ENCODE measurements around the gene KRTAP5-11.
"Not testable (repeated sequence)": the region's sequence is repeated elsewhere in the genome, so short reads cannot be mapped to it uniquely, and the experiment has no call there.

DNA sequence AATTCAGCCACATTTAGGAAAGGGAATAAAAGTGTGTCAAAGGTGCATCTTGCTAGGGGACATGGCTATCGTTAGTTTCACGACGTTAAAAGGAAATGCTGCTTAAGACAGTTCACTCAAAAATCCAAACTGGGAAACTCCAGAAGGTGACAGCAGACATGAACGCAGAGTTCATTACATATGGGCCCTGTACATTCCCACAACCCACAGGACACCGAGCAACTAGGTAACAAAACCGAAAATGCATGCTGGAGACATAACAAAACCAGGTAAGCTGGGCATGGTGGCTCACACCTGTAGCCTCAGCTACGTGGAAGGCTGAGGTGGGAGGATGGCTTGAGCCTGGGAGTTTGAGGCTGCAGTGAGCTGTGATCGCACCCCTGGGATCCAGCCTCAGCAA, 15.0 kb downstream of the KRTAP5-11 start:
- TF ChIP-seq, protein P1, sequence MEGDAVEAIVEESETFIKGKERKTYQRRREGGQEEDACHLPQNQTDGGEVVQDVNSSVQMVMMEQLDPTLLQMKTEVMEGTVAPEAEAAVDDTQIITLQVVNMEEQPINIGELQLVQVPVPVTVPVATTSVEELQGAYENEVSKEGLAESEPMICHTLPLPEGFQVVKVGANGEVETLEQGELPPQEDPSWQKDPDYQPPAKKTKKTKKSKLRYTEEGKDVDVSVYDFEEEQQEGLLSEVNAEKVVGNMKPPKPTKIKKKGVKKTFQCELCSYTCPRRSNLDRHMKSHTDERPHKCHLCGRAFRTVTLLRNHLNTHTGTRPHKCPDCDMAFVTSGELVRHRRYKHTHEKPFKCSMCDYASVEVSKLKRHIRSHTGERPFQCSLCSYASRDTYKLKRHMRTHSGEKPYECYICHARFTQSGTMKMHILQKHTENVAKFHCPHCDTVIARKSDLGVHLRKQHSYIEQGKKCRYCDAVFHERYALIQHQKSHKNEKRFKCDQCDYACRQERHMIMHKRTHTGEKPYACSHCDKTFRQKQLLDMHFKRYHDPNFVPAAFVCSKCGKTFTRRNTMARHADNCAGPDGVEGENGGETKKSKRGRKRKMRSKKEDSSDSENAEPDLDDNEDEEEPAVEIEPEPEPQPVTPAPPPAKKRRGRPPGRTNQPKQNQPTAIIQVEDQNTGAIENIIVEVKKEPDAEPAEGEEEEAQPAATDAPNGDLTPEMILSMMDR (conservative IDR thresholded peaks at IDR 0.05; ENCODE audit: low read length) = not testable (repeated sequence)
- not testable (repeated sequence) for TF ChIP-seq EZH2phosphoT487 (IDR thresholded peaks at IDR 0.05; ENCODE audit: borderline replicate concordance)

Data from Loucy (cell line).